Stimulated activated memory B cell treated with anti-CD40 and anti-IgM and Interleukin-4, amounts not matched to agents 10 μg/mL and 1 μg/mL and 100 μg/mL, for 72 hours (primary cell): ENCODE measurements around the gene DAB2.

Experiments
- ATAC-seq: fragments of 150-1000 bp; cut with Tn5 transposase; 2 replicates; pipeline ENCODE4 v1.10.0; 2021
- H3K27ac Mint-ChIP-seq: one replicate; pipeline ENCODE4 v1.8.0; 2022; ENCODE audit warnings: mild to moderate bottlenecking, mixed read lengths
- H3K27me3 Mint-ChIP-seq: one replicate; pipeline ENCODE4 v1.8.0; 2022; ENCODE audit warnings: mixed read lengths
- H3K36me3 Mint-ChIP-seq: one replicate; pipeline ENCODE4 v1.8.0; 2022; ENCODE audit warnings: mixed read lengths
- H3K4me1 Mint-ChIP-seq: one replicate; pipeline ENCODE4 v1.8.0; 2022; ENCODE audit warnings: mixed read lengths
- H3K4me3 Mint-ChIP-seq: one replicate; pipeline ENCODE4 v1.8.0; 2022; ENCODE audit warnings: mild to moderate bottlenecking, moderate library complexity, mixed read lengths
- H3K9me3 Mint-ChIP-seq: one replicate; pipeline ENCODE4 v1.8.0; 2022; ENCODE audit warnings: mixed read lengths

Gene DAB2

GRCh38 chr5:39390945-39391344 is 33.8 kb downstream of the DAB2 start:
- no peak for ATAC-seq
- Mint-ChIP-seq H3K27me3 (no peaks in the 10 kb centered on the region), H3K27ac (no peak overlapping the region)

GRCh38 chr5:39387293-39387692 is 37.5 kb downstream of the DAB2 start:
- Mint-ChIP-seq H3K27me3 (no peaks in the 10 kb centered on the region), H3K36me3 (no peaks in the 10 kb centered on the region), H3K27ac (no peak overlapping the region), H3K4me1 (no peaks in the 10 kb centered on the region), H3K4me3 (no peak overlapping the region), H3K9me3 (no peaks in the 10 kb centered on the region)
- no peak for ATAC-seq

More at GRCh38 chr5:39390945-39391344, 33.8 kb downstream of the DAB2 start:
- no peaks in the 10 kb centered on the region for H3K9me3 Mint-ChIP-seq
- no peaks in the 10 kb centered on the region for H3K4me1 Mint-ChIP-seq
- no peak overlapping the region for H3K4me3 Mint-ChIP-seq
- no peaks in the 10 kb centered on the region for H3K36me3 Mint-ChIP-seq

DNA sequence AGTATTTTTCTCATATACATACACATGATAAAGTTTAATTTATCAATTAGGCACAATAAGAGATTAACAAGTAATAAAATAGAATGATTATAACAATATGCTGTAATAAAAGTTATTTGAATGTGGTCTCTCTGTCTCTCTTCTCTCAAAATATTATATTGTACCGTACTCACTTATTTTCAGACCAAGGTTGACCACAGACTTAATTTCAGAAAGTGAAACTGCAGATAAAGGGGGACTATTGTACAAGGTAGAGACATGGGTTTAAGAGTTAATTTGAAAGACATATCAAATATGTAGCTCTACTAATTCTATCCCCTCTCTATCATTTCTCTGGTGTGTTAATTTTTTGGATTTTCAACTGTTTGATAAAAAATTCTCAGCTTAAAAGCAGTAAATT is 40.5 kb downstream of the DAB2 start:
- Mint-ChIP-seq H3K4me3 (no peak overlapping the region), H3K36me3 (no peaks in the 10 kb centered on the region), H3K27ac (no peak overlapping the region), H3K4me1 (no peaks in the 10 kb centered on the region), H3K27me3 (no peaks in the 10 kb centered on the region), H3K9me3 (no peaks in the 10 kb centered on the region)
- ATAC-seq: no peak

DNA sequence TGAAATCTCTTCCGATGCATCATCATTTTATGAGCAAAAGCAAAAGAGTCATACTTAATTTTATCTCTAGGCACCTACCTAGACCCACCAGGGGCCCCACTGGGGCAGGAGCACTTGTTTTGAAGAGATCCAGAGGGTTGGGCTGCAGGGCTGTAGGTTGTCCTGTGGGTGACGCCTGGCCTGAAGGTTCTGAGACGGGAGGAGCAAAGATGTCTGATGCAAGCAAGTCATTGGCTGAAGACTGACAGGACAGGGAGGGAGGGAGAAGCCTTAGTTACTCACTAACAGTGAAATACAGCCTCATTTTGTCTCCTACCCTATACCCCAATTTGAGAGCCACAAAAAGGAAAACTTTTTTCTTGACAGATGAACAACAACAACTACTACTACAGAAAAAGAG is 43.4 kb downstream of the DAB2 start:
- ATAC-seq: no peak
- H3K36me3 Mint-ChIP-seq: no peaks in the 10 kb centered on the region
- no peaks in the 10 kb centered on the region for H3K9me3 Mint-ChIP-seq
- no peak overlapping the region for H3K27ac Mint-ChIP-seq
- H3K4me1 Mint-ChIP-seq: no peaks in the 10 kb centered on the region
- H3K27me3 Mint-ChIP-seq: no peaks in the 10 kb centered on the region
- H3K4me3 Mint-ChIP-seq: no peak overlapping the region

DNA sequence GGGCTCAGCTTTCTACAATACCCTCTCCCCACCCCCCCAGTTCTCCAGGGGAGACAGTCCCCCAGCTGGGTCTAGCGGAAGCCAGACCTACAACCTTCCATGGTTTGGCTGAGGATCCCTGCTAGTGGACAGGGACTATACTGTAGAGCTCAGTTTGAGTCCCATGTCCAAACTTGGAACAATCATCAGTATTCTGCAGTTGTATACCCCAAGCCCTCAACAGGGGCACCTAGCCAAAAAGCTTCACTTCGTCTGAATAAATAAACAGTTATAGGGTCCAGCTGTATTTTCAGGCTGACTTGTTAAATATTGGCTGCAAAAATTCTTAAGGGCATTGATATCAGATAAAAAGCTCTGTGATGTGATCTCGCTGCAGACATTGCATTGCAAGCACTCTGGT is 45.1 kb downstream of the DAB2 start:
- Mint-ChIP-seq H3K9me3 (no peaks in the 10 kb centered on the region), H3K27ac (no peak overlapping the region), H3K4me1 (no peaks in the 10 kb centered on the region), H3K4me3 (no peak overlapping the region), H3K36me3 (no peaks in the 10 kb centered on the region), H3K27me3 (no peaks in the 10 kb centered on the region)
- ATAC-seq: no peak

- Mint-ChIP-seq H3K27me3 (no peaks in the 10 kb centered on the region), H3K9me3 (no peaks in the 10 kb centered on the region), H3K4me1 (no peaks in the 10 kb centered on the region), H3K27ac (no peak overlapping the region), H3K36me3 (no peaks in the 10 kb centered on the region), H3K4me3 (no peak overlapping the region)
- no peak for ATAC-seq
These were observed 47.2 kb downstream of the DAB2 start for GRCh38 chr5:39377613-39378012.

- H3K27me3 Mint-ChIP-seq: no peaks in the 10 kb centered on the region
- no peak overlapping the region for H3K27ac Mint-ChIP-seq
- H3K4me1 Mint-ChIP-seq: no peaks in the 10 kb centered on the region
- no peaks in the 10 kb centered on the region for H3K9me3 Mint-ChIP-seq
- peak; percentile 57 for ATAC-seq
- H3K36me3 Mint-ChIP-seq: no peaks in the 10 kb centered on the region
- H3K4me3 Mint-ChIP-seq: no peak overlapping the region
These were observed 48.5 kb downstream of the DAB2 start for GRCh38 chr5:39376293-39376714.

- H3K4me3 Mint-ChIP-seq: no peak overlapping the region
- no peak overlapping the region for H3K27ac Mint-ChIP-seq
- H3K36me3 Mint-ChIP-seq: no peaks in the 10 kb centered on the region
- no peaks in the 10 kb centered on the region for H3K27me3 Mint-ChIP-seq
- no peaks in the 10 kb centered on the region for H3K9me3 Mint-ChIP-seq
- ATAC-seq: no peak
- H3K4me1 Mint-ChIP-seq: no peaks in the 10 kb centered on the region
These were observed 51.0 kb downstream of the DAB2 start for GRCh38 chr5:39373791-39374190.

GRCh38 chr5:39371367-39371635 is 53.5 kb downstream of the DAB2 start:
- no peak overlapping the region for H3K27ac Mint-ChIP-seq
- peaks cover 3% of the 10 kb centered on the region for H3K9me3 Mint-ChIP-seq
- no peak overlapping the region for H3K4me3 Mint-ChIP-seq
- H3K36me3 Mint-ChIP-seq: no peaks in the 10 kb centered on the region
- H3K27me3 Mint-ChIP-seq: peaks cover 9% of the 10 kb centered on the region
- no peak for ATAC-seq
- no peaks in the 10 kb centered on the region for H3K4me1 Mint-ChIP-seq

DNA sequence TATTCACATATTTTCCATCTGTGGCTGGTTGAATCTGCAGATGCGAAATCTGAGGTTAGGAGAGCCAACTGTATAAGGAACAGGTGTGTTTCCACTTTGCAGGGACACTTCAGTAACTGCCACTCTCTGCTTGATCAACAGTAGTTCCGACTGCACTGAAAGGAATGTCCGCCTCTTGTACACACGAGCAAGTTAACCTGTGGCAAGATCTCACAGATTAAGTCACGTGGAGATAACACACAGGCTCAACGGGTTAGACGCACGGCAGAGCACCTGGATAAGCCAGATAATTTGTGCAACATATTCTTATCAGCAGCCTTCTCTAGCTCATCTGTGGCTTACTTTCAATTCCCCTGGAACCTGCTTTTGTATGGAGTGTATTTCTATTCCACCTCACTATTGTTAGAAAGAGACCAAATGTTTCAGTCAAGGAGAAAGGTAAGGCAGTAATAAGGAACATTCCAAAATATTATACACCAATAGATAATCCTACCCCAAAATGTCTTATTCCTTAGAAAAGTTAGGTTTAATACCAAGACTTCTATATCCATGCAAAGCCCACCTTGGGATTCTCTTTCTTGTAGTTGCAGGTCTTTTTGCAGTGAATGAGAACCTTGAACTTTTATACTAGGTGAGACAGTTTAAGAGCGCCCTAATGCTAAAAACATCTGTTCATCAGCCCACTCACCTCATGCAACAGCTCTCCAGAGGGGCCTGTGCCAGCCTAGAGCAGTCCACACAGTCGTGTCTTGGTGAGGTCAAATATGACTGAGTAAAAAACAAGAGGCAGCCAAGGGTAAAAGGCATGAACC is 54.0 kb downstream of the DAB2 start:
- ATAC-seq: no peak
- H3K27ac Mint-ChIP-seq: no peak overlapping the region
- no peaks in the 10 kb centered on the region for H3K4me1 Mint-ChIP-seq
- peaks cover 3% of the 10 kb centered on the region for H3K9me3 Mint-ChIP-seq
- no peaks in the 10 kb centered on the region for H3K36me3 Mint-ChIP-seq
- H3K4me3 Mint-ChIP-seq: no peak overlapping the region
- H3K27me3 Mint-ChIP-seq: peaks cover 9% of the 10 kb centered on the region

- Mint-ChIP-seq H3K27me3 (peaks cover 9% of the 10 kb centered on the region), H3K9me3 (peaks cover 3% of the 10 kb centered on the region), H3K4me1 (no peaks in the 10 kb centered on the region), H3K4me3 (no peak overlapping the region), H3K27ac (no peak overlapping the region), H3K36me3 (no peaks in the 10 kb centered on the region)
- no peak for ATAC-seq
These were observed 55.5 kb downstream of the DAB2 start for GRCh38 chr5:39369123-39369815.

DNA sequence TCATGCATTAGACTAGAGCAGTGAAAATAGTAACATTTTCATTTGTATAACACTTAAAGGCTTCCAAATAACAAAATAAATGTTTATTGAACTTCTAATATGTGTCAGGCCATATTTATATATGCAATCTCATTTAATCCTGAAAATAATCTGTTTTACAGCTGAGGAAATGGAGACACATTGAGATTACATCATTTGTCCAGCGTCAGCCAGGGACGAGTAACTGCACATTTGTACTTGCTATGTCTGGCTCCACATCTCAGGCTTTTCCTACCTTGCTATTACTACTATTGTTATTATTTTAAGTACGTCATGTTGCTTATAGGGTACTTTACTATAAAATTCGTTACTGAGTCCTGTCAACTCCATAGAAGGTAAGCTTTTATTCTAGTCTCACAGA is 56.7 kb downstream of the DAB2 start:
- ATAC-seq: no peak
- H3K36me3 Mint-ChIP-seq: no peaks in the 10 kb centered on the region
- H3K9me3 Mint-ChIP-seq: peaks cover 3% of the 10 kb centered on the region
- no peak overlapping the region for H3K4me3 Mint-ChIP-seq
- no peak overlapping the region for H3K27ac Mint-ChIP-seq
- H3K4me1 Mint-ChIP-seq: no peaks in the 10 kb centered on the region
- H3K27me3 Mint-ChIP-seq: peaks cover 9% of the 10 kb centered on the region

DNA sequence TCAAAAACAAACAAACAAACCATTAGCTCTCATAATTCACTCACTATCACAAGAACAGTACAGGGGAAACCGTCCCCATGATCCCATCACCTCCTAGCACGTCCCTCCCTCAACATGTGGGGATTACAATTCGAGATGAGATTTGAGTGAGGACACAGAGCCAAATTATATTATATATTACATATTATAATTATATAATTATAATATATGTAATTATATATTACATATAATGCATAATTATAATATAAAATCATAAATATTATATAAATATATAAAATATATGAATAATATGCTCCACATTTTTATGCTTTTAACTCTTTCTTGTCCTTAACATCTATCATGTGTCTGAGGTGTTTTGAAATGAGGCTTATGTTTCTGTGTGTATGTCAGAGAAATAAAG is 57.1 kb downstream of the DAB2 start:
- H3K9me3 Mint-ChIP-seq: peaks cover 3% of the 10 kb centered on the region
- H3K27ac Mint-ChIP-seq: no peak overlapping the region
- H3K27me3 Mint-ChIP-seq: peaks cover 9% of the 10 kb centered on the region
- no peak overlapping the region for H3K4me3 Mint-ChIP-seq
- H3K4me1 Mint-ChIP-seq: no peaks in the 10 kb centered on the region
- no peak for ATAC-seq
- H3K36me3 Mint-ChIP-seq: no peaks in the 10 kb centered on the region

GRCh38 chr5:39364367-39364766 is 60.4 kb downstream of the DAB2 start, which contains the start of gene C9:
Gene C9 (minus strand): TSS chr5:39364495. CDS start chr5:39364464, 31 bp downstream.
- Mint-ChIP-seq H3K4me3 (no peak within 1 kb of the TSS), H3K4me1 (peaks cover 9% of the 10 kb centered on the region), H3K27me3 (peaks cover 12% of the 10 kb centered on the region), H3K9me3 (peaks cover 3% of the 10 kb centered on the region), H3K36me3 (no peaks in the 10 kb centered on the region), H3K27ac (no peak within 1 kb of the TSS)
- ATAC-seq: no peak

DNA sequence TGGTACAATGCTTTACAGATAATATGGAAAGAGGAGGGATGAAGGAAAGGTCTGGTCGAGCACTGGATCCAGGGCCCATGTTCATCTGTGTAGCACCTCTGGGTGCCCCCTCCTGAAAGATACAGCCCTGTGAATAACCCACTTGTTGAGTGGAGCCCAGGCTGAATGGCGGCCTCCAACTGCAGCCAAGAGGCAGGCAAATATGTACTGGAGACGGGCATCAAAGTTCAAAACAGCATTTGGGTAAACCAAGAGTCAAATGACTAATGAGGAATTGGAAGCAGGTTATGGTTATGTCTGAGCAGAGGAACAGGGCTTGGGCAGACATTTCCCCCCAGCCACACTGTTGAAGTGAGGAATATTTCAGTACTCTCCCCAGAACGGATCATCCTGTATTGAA is 61.6 kb downstream of the DAB2 start:
- H3K27me3 Mint-ChIP-seq: peaks cover 21% of the 10 kb centered on the region
- no peaks in the 10 kb centered on the region for H3K36me3 Mint-ChIP-seq
- no peak overlapping the region for H3K27ac Mint-ChIP-seq
- H3K4me3 Mint-ChIP-seq: no peak overlapping the region
- ATAC-seq: no peak
- peaks cover 6% of the 10 kb centered on the region for H3K9me3 Mint-ChIP-seq
- H3K4me1 Mint-ChIP-seq: peaks cover 9% of the 10 kb centered on the region

GRCh38 chr5:39362646-39363045 is 62.1 kb downstream of the DAB2 start:
- peaks cover 27% of the 10 kb centered on the region for H3K27me3 Mint-ChIP-seq
- H3K9me3 Mint-ChIP-seq: peaks cover 6% of the 10 kb centered on the region
- ATAC-seq: no peak
- peaks cover 9% of the 10 kb centered on the region for H3K4me1 Mint-ChIP-seq
- no peaks in the 10 kb centered on the region for H3K36me3 Mint-ChIP-seq
- no peak overlapping the region for H3K4me3 Mint-ChIP-seq
- no peak overlapping the region for H3K27ac Mint-ChIP-seq
